ENCODE data around the gene BAIAP2.

The BAIAP2 gene

DNA sequence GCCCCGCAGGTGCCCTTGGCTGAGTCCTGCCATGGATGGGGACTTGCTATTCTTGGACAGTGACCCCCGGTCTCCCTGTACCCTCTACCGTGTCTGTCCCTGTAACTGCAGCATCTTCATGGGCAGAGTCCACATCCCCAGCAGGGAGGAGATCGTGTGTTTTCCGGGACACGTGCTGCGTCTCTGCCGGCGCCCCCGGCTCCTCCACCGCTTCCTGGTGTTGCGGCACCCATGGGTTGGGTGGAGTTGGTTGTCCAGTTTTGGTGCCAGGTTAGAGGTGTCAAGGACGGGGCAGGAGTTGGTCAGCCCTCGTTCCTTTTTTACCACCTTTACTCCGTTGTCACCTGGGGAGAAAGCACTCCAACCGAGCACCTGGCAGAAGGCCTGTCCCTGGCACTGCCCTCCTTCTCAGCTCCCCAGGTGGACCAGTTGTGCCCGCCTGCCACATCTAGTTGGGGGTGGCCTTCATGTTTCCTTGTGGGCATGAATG lies 20.0 kb downstream of the BAIAP2 start:
- no peak for DNase-seq

DNA sequence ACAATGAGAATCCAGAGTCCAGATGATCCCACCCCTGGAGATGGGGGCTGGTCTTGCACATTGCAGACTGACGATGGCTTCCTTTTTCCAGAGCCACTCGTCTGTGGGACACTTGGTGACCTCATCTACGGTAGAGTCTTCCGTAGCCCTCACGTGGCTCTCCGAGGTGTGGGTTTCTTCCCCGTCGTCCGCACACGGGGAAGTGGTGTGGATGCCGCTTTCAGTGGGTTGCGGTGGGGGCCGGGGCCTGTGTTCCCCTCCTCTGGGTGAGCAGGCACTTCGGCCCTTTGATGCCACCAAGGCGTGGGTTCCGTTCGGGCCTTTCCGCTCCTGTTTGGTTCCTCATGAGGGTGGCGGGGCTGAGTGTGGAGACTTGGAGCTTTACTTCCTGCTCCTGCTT lies 21.4 kb downstream of the BAIAP2 start:
- peak; percentile 10 for DNase-seq

DNA sequence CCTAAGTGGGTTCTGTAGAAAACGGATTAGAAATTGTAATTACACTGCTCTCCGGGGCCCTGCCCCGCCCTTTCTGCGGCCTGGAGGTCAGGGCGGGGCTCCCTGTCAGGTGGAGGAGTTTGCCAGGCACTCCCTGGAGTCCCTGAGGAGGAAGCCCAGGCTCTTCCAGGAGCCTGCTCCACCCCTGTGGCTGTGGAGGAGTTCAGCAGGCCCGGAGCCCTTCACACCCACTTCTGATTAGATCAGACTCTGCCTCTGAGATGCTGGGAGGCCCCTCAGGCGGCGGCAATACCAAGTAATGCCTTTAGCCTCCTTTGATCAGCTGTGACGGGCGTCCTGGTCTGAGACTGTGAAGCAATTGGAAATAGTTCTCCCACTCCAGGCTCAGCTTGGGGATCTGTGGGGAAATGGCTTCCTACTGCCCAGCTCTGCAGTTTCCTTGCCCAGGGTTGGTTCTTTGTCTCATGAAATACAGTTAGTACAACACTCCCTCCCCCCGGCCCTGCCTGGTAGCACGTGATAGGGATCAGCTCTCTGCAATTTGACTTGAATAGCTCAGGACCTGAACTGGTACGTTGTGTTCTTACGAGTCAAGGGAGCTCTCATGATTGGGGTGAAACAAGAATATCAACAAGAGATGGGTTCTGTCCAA lies 22.3 kb downstream of the BAIAP2 start:
- DNase-seq: no peak

DNA sequence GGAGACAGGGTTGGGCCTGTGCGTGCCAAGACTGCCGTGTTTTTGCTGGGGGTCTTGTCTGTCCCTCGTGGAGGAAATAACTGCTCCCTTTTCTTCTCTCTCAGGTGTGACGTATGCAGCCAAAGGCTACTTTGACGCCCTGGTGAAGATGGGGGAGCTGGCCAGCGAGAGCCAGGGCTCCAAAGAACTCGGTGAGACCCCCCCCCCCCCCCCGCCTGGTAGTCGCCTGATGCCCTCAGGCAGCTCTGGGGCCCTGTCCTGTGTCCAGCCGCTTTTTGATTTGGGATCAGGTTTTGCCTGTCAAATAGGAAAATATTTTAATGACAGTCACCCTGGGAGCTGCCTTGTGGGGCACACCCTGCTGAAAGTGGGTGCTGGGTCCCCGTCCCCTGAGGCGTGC lies 22.8 kb downstream of the BAIAP2 start:
- DNase-seq: no peak

DNA sequence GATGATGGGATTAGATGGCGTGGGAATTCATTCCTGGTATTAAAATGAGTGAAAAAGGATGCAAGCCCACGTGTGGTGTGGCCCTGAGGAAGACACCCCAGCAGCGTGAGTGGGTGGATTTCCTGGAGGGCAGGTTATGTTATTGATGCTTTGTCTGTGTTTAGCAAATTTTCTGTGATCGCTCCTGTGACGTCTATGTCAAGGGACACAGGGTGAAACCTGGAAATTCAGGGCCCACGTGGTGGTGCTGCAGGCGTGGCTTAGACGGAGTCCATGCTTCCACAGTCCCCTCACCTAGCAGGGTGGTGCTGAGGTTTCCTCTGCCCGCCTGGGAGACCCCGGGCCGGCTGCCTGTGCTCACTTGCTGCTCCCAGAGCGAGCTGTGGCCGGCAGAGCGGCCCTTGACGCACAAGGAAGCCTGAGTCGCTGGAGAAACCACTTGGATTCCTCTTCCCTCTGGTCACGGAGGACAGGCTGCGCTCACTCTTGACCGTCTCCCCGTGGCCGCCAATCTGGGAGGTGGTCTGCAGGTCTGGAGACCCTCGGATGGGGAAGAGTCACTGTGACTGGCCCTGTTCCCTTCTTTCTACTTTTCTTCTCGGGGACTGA lies 23.4 kb downstream of the BAIAP2 start:
- DNase-seq: no peak

DNA sequence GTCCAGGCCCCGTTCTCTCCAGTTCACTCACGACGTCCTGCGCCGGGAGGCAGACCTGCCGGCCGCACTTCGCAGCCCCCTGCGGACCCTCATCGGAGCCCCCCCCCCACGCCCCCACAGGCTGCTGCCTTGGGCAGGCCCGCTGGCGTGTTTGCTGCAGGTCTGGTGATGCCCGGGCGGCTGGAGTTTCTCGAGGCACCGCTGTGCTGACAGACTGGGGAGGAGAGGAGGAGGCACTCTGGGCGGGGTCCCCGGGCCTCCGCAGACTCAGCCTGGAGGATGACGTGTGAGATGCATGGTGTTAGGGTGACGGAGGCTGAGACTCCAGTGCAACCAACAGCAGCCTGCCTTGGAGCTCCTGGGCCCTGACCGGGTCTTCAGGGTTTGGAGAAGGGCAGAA lies 24.1 kb downstream of the BAIAP2 start:
- no peak for DNase-seq

DNA sequence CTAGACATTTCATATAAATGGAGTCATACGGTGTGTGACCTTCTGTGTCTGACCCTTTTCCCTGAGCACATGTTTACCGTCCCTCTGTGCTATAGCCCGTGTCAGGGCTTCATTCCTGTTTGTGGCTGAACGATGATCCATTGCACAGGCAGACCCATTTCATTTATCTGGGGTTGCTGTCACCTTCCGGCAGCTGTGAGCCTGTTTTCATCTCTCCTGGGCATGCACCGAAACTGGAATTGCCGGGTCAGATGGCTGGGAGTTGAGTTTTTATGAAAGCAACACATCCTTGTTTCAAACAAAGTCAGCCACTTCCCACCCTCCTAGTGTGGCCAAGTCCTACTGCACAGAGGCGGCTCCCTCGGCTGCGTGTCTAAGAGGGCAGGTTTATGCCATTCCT lies 25.5 kb downstream of the BAIAP2 start:
- no peak for DNase-seq

DNA sequence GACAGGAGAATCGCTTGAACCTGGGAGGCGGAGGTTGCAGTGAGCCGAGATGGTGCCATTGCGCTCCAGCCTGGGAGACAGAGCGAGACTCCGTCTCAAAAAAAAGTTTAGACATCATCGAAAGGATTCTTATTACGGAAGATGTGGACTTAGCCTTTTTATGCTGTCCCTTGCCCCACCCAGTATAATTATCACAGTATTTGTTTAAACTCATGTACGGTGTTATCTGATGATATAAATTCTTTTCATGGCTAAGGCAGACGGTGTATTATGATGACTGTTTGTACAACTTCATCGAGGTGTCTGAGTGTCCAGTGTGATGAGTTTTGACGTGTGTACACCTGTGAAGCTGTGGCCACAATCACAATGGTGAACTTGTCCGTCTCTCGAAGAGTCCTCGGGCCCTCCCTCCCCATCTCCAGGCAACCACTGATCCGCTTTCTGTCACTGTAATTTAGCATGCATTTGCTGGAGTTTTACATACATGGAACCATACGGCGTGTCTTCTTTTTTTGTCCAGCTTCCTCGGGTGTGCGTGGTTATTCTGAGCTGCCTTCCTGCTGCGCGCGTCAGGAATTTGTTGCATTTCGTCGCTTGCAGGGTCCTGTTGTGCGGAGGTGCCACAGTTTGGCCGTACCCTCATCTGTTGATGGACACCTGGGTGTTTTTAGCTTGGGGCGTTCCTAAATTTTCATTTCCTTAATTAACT lies 26.2 kb downstream of the BAIAP2 start:
- no peak for DNase-seq

DNA sequence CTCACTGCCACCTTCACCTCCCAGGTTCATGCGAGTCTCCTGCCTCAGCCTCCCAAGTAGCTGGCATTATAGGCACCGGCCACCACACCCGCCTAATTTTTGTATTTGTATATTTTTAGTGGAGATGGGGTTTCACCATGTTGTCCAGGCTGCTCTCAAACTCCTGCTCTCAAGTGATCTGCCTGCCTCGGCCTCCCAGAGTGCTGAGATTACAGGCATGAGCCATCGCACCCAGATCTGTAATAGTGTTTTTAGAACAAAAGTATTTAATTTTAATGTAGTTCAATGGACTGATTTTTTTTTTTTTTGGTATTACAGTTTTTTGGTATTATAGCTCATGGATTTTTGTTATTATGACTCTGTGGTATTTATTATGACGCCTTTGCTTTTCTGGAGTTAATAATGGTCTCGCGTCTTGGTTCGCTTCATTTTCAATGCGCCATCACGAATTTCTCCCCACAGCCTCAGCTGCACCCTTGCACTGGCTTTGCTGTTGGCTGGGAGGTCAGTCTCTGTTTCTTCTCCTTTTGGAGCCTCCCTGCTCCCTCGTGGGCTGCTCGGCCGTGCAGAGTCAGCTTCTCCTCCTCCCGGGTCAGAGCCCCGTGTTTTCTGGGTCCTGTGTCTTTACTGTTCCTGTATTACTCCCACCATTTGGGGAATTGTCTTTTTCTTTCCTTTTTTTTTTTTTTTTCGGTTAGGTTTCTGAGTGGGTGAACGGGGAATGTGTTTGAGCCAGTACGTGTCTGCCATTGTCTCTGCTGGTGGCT lies 27.2 kb downstream of the BAIAP2 start:
- no peak for DNase-seq

DNA sequence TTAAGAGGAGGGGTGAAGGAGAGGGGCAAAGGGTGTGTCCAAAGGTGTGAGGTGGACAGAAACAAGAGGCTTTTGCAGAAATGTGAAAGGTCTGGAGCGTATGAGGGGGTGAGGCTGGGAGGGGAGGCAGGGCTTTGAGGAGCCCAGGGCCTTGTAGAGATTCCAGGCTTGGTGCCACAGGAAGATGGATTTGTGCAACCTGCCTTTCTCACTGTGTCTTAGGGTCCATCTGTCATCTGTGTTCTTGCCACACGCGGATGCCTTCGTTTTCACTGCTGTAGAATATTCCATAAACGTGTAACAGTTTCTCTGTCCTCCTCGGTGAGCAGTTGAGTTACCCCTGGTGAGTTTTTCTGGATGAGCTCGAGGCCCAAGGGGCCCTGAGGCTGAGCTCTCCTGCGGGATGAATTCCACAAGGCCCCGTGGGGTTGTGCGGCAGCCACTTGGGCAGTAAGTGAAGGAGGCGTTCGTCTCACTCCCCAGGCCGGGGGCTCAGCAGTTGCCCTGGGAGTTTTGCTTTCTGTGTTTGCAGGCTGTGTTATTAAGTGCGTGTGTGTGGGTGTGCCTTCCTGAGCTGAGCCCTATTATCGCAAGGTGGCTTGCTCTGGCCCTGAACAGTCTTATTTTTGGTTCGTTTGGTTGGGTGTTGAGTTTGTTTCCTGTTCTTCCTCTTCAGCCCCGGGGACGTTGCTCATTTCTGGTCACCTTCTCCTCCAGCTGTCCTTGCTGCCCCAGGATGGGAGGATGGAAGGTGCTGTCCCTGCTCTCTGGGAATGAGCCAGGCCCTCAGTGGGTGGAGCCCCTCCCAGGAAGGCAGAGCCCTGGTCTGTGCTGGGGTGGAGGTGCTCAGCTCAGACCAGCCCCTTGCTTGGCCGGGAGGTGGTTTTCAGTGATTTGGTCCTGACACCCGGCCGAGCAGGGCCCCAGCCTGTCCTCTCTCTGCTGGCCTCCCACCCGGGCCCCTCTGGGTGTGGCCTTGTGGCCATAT lies 28.4 kb downstream of the BAIAP2 start:
- no peak for DNase-seq

DNA sequence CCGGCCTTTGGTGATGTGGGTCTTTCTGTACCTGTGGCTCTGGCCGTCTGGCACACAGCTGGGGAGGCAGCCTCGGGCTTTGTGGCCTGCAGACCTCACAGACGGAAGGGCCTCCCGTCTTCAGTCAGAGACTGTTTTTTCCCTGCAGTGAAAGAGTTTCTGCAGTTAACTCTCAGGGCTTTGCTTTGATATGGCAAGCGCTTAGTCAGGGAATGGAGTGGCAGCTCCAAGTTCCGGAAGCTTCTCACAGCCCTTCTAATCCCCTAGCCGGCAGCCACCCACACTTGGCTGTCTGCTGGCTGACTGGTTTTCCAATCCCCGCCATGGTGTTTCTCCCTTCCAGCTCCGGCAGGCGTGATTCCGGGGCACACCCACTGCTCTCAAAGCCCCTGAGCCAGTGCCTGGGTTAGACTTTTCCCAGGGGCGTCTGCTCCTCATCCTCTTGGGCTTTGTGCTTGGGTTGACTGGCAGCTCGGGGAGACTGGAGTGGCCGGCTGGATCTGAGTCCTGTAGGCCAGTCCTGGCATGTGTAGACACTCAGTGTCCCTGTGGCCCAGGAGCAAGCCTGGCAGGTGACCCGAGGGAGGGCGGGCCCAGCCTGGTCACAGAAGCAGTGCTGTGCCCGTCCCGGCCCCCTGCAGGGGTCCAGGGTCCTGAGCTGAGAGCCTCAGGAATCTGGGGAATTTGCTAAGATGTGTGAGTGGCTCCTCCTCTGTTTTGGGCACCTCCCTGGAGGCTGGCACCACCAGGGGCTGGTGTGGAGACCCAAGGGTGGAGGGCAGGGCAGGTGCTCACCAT lies 29.9 kb downstream of the BAIAP2 start:
- no peak for DNase-seq

DNA sequence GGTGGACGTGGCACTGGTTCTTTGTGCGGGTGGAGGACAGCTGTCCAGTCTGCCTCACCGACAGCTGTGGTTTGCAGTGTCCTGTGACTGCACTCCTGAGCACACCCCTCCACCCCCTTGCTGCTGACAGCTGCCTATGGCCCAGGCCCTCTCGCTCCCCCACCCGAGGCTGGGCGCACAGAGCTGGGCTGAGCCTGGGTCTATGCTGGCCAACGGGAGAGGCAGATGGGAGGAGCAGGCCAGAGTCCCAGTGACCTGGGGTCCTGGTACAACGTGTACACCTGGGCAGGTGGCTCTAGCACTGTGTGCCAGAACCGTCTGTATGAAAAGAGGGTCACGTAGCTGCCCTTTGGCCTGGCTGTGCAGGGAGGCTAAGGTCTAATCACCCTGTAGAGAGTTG lies 30.5 kb downstream of the BAIAP2 start:
- no peak for DNase-seq

DNA sequence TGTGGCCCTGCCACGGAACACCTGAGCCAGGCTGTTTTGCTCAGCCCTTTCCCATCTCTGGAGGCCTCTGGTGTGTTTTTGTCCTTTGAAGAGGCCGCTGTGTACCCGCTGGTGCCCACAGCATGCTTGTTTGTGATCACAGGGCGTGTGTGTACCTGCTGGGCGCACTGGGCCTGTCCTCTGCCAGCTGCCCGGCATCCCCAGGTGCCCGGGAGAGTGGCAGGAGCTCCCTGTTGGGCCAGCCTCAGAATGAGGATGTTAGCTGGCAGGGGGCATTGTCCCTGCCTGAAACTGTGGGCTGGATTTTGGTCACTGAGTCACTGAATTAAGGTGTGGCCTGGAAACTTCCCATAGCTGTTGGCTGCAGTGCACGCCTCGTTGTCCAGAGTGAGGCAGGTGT lies 31.1 kb downstream of the BAIAP2 start:
- DNase-seq: no peak

DNA sequence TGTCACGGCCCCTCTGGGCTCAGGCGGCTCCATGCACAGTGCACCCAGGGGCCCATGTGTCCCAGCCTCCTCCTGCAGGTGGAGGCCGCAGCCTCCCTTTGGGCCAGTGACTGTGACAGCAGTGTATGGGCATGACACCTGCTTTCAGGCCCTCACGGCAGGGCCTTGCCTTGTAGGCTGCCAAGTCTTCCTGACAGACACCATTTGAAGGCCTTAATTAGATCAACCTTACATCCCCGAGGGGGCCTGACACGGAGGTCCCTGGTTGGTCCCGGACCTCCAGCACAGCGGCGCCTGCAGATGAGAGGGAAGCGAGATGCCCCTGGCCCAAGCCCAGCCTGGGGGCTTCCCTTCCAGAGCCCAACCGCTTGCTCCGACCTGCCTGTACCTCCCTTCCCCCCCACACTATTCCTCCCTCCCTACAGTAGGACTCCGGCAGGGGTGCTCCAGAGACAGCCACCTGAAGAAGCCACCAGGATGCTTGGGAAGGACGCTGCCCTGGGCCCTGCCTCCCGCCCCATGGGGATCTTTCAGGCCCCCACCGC lies 31.9 kb downstream of the BAIAP2 start:
- no peak for DNase-seq

DNA sequence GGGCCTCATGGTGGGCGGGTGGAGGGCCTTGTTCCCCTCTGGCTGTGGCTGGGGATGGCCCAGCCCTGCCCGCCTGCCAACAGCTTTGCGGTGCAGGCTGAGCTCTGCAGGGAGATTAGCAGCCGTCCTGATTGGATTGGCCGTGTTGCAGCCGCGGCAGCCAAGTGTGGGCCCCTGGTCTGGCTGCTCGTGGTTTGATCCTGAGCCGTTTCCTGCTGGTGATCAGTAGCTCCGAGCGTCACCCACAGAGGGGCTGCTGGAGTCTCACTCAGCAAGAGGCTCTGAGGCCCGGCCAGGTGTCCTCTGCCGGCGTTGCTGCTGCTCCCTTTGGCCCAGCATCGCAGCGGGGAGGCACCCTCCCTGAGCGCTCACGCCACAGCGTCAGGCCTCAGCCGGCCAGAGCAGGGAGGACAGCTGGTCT lies 32.5 kb downstream of the BAIAP2 start:
- no peak for DNase-seq

DNA sequence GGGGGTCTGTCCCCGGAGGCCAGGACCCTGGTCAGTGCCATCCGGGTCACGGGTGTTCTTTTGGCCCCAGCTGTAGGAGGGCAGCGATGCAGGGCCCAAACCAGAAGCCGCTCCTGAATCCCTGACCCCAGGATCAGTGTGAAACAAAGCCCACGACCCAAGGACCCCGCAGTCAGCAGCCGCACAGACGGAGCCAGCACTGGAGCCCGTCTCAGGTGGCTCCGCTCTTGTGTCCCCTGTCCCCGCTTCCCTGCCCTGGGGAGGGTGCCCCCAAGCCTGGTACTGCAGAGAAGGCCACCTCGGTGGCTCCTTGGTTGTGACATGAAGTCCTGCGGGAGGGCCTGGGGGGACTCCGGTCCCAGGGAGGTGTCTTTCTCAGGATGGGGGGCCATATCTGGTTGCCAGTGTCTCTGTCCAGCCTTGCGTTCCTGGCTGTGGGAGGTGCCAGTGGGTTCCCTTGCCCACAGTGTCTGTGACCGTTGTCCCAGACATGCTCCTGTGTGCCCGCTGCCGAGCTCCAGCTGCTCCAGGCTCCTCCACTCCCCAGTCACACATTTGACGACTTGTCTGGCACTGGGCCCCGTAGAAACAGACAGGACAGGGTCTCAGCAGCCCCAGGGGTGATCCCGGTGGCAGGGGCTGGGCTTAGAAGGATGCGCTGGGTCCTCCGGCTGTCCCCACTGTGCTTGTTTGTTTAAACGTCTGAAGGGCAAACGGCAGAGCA lies 33.6 kb downstream of the BAIAP2 start:
- DNase-seq: no peak

DNA sequence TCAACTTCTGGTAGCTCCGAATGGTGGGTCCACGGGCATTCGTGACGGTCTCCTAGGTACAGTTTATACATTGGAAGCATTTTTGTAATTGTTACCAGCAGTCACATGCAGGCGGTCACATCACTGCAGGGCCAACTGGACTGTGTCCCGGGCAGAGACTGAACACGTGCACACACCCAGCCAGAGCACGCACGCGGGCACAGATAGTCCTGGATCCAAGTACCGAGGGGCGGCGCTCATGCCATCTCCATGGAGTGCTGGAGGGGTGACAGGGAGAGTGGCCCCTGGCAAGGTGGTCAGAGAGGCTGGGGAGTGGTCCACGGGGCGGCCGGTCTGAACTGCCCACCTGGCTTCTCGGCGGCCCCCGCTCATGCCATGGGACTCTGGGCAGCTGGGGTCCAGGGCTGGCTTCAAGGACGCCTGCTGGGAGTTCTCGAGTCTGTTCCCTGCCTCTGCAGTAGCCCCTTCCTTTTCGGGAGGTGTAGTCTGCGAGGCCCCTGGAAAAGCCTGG lies 34.2 kb downstream of the BAIAP2 start:
- DNase-seq: no peak

DNA sequence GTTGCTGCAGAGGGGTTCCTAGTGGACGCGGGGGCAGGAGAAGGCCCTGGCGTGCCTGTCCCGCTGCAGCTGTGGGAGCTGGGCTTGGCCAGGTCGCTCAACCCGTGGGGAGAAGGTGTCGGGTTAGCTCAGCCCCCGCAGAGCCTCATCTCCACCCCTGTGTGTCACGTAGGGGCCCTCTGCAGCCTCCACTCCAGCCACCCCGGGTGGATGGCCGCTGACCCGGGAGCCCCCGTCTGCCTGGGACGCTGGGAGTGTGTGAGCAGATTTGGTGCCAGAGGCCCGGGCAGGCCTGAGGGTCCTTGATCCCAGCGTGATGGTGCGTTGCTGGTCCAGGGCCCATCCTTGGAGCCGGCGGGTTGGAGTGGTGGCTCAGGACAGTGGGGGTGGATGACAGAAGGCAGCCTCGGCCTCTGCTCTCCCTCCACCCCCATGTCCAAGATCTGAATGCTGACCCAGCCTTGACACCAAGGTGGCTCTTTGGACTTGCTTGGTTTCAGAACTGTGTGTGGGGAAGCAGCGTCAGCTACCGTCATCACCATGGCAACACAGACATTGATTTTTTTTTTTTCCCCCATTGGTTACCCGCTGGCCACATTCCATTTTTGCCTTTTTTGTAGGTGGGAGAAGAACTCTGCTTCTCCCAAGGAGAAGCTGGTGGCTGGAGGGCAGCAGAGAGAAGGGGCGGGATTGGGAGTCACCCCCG lies 35.7 kb downstream of the BAIAP2 start:
- no peak for DNase-seq
